Body of pancreas (tissue), 4 donors: ENCODE results near the gene NUP98.

ENCODE experiments used
- CTCF ChIP-seq, 7 experiments: fragments of 450-650 bp in 4 of 7; fragments of 200-600 bp in 3 of 7; sonication (generic) in 3 of 7; IDR thresholded peaks; one replicate each; pipeline ENCODE4 v1.5.1; 2016 to 2019; ENCODE audit warnings: antibody characterized with exemption in 7 of 7
- POLR2A ChIP-seq, 3 donors: fragments of 450-650 bp; IDR thresholded peaks; one replicate each; pipeline ENCODE4 v1.6.1; 2016; ENCODE audit warnings: antibody characterized with exemption in 3 of 3, mild to moderate bottlenecking in 2 of 3

GRCh38 chr11:3723014-3723708 lies 74.2 kb downstream of the NUP98 start:
- TF ChIP-seq CTCF (IDR thresholded peaks at IDR 0.05) (no peak), POLR2A (IDR thresholded peaks at IDR 0.05) (no peak)
